Left renal cortex interstitium (tissue), 4 donors: ENCODE results near the gene BICRA. TPM values are rescaled to one million over a fixed set of nuclear protein-coding genes. Genes with fewer than 3 reads are reported as not detected.

ENCODE experiments used
- DNase-seq, 4 donors: peaks; one replicate each; pipeline ENCODE4 v3.0.0-alpha.2; 2013; ENCODE audit warnings: low read depth in 4 of 4, low spot score in 2 of 4, missing footprints in 1 of 4
- polyA plus RNA-seq, 4 donors: library from polyadenylated mRNA; unstranded; fragments of 120-200 nt; gene quantifications; one replicate each; pipeline ENCODE4 v1.2.1, GENCODE V29; 2013; ENCODE audit not compliant: insufficient read length in 4 of 4

The BICRA gene
- polyA plus RNA-seq, 4 donors: 8.1 to 21.3 (median 14.9) TPM

GRCh38 chr19:47686679-47687450 lies 77.9 kb downstream of the BICRA start:
- no peak for DNase-seq

GRCh38 chr19:47687906-47688305 lies 79.0 kb downstream of the BICRA start:
- no peak for DNase-seq

- no peak for DNase-seq
These were observed 82.2 kb downstream of the BICRA start for GRCh38 chr19:47691090-47691489.

GRCh38 chr19:47691782-47692181 lies 82.8 kb downstream of the BICRA start:
- DNase-seq: no peak

GRCh38 chr19:47693489-47693888 lies 84.6 kb downstream of the BICRA start:
- no peak for DNase-seq

- no peak for DNase-seq
These were observed 85.0 kb downstream of the BICRA start for GRCh38 chr19:47693903-47694302.

GRCh38 chr19:47694466-47695273 lies 85.7 kb downstream of the BICRA start:
- DNase-seq: no peak

- DNase-seq: no peak
These were observed 86.8 kb downstream of the BICRA start for GRCh38 chr19:47695533-47696262.

- no peak for DNase-seq
These were observed 87.7 kb downstream of the BICRA start for GRCh38 chr19:47696635-47697034.

- DNase-seq: peak in 2 of 4 donors; percentile 46 to 47
These were observed 89.1 kb downstream of the BICRA start for GRCh38 chr19:47697863-47698609.

GRCh38 chr19:47698631-47699359 lies 89.9 kb downstream of the BICRA start:
- DNase-seq: no peak

- no peak for DNase-seq
These were observed 90.5 kb downstream of the BICRA start for GRCh38 chr19:47699360-47699917.

GRCh38 chr19:47700934-47701716 lies 92.2 kb downstream of the BICRA start:
- no peak for DNase-seq

GRCh38 chr19:47701717-47702552 lies 93.0 kb downstream of the BICRA start:
- DNase-seq: no peak

GRCh38 chr19:47702671-47703070 lies 93.7 kb downstream of the BICRA start:
- no peak for DNase-seq

- no peak for DNase-seq
These were observed 94.4 kb downstream of the BICRA start for GRCh38 chr19:47703301-47703700.

- DNase-seq: no peak
These were observed 95.1 kb downstream of the BICRA start for GRCh38 chr19:47704024-47704423.

- DNase-seq: no peak
These were observed 95.7 kb downstream of the BICRA start for GRCh38 chr19:47704656-47705055.
